SU-DHL-6 (cell line): Measurements from ENCODE around the gene B3GNT3.

Experiments used
- H2AFZ ChIP-seq: fragments of 200-600 bp; sonication (generic); 2 replicates; pipeline ENCODE4 v1.6.1; 2014; ENCODE audit warnings: low read depth, mild to moderate bottlenecking, moderate library complexity, mixed read lengths, antibody characterized with exemption, low read length; ENCODE audit not compliant: severe bottlenecking
- H3F3A ChIP-seq: fragments of 200-600 bp; shearing (Covaris generic); 2 replicates; pipeline ENCODE4 v1.6.0; 2016; ENCODE audit warnings: antibody characterized with exemption, mild to moderate bottlenecking; ENCODE audit not compliant: insufficient read depth
- H3K27ac ChIP-seq: fragments of 200-600 bp; sonication (generic); 2 replicates; pipeline ENCODE4 v1.5.1; 2016; ENCODE audit warnings: low read depth, mild to moderate bottlenecking, low read length, moderate library complexity, mixed read lengths
- H3K27me3 ChIP-seq: fragments of 200-600 bp; sonication (generic), shearing (Covaris generic); 2 replicates; pipeline ENCODE4 v1.6.0; 2014; ENCODE audit warnings: mild to moderate bottlenecking, low read length
- H3K36me3 ChIP-seq: fragments of 200-600 bp; sonication (generic); 2 replicates; pipeline ENCODE4 v1.6.1; 2014; ENCODE audit warnings: mild to moderate bottlenecking, low read length, mixed read lengths
- H3K4me2 ChIP-seq: fragments of 300-600, 200-600 bp; shearing (Covaris generic), sonication (generic); 2 replicates; pipeline ENCODE4 v1.6.0; 2014; ENCODE audit warnings: low read length, low read depth, mild to moderate bottlenecking; ENCODE audit not compliant: poor library complexity, severe bottlenecking
- H3K4me3 ChIP-seq: fragments of 200-600 bp; sonication (generic); 2 replicates; pipeline ENCODE4 v1.5.1; 2014; ENCODE audit warnings: antibody characterized with exemption, low read length, mild to moderate bottlenecking, mixed read lengths; ENCODE audit not compliant: insufficient read depth, poor library complexity, severe bottlenecking
- H3K79me2 ChIP-seq: fragments of 200-600 bp; sonication (generic); 2 replicates; pipeline ENCODE4 v1.6.1; 2014; ENCODE audit warnings: mild to moderate bottlenecking, low read length, moderate library complexity; ENCODE audit not compliant: insufficient read depth
- H3K9ac ChIP-seq: fragments of 200-600 bp; sonication (generic); 2 replicates; pipeline ENCODE4 v1.7.0; 2014; ENCODE audit warnings: mild to moderate bottlenecking, low read length
- H3K9me2 ChIP-seq: fragments of 200-600 bp; sonication (generic); replicated peaks from 2 replicates; pipeline ENCODE4 v1.6.1; 2014; ENCODE audit warnings: low read length; ENCODE audit not compliant: insufficient read depth
- H3K9me3 ChIP-seq: fragments of 200-600 bp; sonication (generic); 2 replicates; pipeline ENCODE4 v1.6.1; 2014; ENCODE audit warnings: low read length, mixed read lengths; ENCODE audit not compliant: insufficient read depth
- H4K20me1 ChIP-seq: fragments of 200-600 bp; sonication (generic); 2 replicates; pipeline ENCODE4 v1.6.1; 2014; ENCODE audit warnings: low read depth, mild to moderate bottlenecking, antibody characterized with exemption, low read length, moderate library complexity, mixed read lengths
- CTCF ChIP-seq: fragments of 200-600 bp; sonication (generic); IDR thresholded peaks from one replicate; pipeline ENCODE4 v1.5.1; 2017; ENCODE audit warnings: antibody characterized with exemption, mild to moderate bottlenecking, low read length, moderate library complexity; ENCODE audit not compliant: insufficient read depth, poor library complexity, severe bottlenecking
- EZH2phosphoT487 ChIP-seq: fragments of 200-600 bp; sonication (generic), shearing (Covaris generic); conservative IDR thresholded peaks from 2 replicates; pipeline ENCODE4 v1.6.1; 2018; ENCODE audit warnings: mild to moderate bottlenecking, antibody characterized with exemption, low read length, moderate library complexity, mixed read lengths

Gene B3GNT3

GRCh38 chr19:17752865-17753639 is 41.9 kb upstream of the B3GNT3 start:
- Histone ChIP-seq H3K36me3 (no peaks in the 10 kb centered on the region), H3K27me3 (no peaks in the 10 kb centered on the region), H3K9me3 (no peaks in the 10 kb centered on the region), H4K20me1 (no peaks in the 10 kb centered on the region), H3F3A (peaks cover 48% of the 10 kb centered on the region), H2AFZ (no peak overlapping the region), H3K27ac (peak overlapping the region; percentile 88), H3K9ac (no peak overlapping the region), H3K79me2 (peaks cover 47% of the 10 kb centered on the region), H3K4me3 (no peak overlapping the region), H3K9me2 (no peaks in the 10 kb centered on the region), H3K4me2 (peak overlapping the region; percentile 73)
- no peak for TF ChIP-seq EZH2phosphoT487
- no peak for TF ChIP-seq CTCF

DNA sequence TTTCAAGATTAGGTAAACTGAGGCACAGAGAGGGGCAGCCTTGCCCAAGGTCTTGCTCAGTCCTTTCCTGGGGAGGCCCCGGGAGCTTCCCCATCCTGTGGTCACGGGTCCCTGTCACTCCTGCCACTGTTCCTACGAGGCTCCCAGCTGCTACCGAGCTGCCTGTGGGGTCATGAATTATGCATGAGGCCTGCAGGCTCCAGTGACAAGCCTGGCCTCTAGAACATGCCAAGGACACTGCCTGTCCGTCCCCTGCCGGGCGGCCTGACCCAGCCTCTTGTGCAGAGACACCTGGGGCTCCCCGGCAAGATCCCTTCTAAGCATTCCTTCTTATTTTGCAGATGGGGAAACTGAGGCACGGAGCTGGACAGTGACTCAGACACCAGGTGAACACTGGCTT is 41.0 kb upstream of the B3GNT3 start:
- Histone ChIP-seq H3F3A (peaks cover 44% of the 10 kb centered on the region), H3K4me2 (peak overlapping the region; percentile 27), H4K20me1 (no peaks in the 10 kb centered on the region)

DNA sequence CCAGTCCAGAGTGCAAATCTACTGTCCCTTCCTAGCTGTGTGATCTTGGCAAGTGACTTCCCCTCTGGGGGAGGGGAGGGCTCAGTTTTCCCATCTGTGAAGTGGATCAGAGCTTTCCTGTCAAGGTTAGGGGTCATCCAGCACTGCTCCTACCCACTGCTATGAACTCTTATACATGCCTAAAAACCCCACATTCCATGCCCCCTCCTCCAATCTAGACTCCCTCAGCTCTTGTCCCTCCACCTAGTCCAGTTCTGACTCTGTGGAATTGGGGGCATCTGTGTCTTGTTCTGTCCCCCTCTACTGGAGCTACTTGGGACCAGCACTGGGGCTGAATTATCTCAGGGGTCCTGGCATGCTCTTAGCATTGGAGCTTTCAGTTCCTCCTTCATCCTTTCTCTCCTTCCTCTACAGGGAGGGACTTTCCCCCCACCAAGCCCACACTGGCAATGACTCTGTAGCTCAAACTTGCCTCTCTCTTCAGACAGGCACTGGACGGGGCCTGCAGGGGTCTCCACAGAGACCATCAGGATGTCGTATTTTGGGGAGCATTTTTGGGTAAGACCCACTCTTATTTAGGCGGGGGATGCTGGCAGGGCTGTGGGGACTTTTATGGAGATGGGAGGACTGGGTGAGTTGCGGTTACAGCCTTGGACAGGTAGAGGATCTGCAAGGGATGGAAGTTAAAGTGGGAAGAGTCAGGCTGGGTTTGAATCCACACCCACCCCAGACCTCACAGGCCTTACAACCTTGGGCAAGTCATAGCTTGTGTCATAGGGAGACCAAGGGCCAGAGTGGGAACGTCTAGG is 40.1 kb upstream of the B3GNT3 start:
- Histone ChIP-seq H3K4me2 (peak overlapping the region; percentile 27), H4K20me1 (no peaks in the 10 kb centered on the region), H3K9ac (peak overlapping the region; percentile 9; the same call in 1 of the 2 replicates), H3F3A (peaks cover 36% of the 10 kb centered on the region), H3K27ac (peak overlapping the region; percentile 68), H2AFZ (no peak overlapping the region), H3K36me3 (no peaks in the 10 kb centered on the region), H3K79me2 (peaks cover 29% of the 10 kb centered on the region), H3K27me3 (no peaks in the 10 kb centered on the region), H3K9me2 (no peaks in the 10 kb centered on the region), H3K4me3 (no peak overlapping the region), H3K9me3 (no peaks in the 10 kb centered on the region)
- no peak for TF ChIP-seq EZH2phosphoT487
- peak; percentile 68 for TF ChIP-seq CTCF

More for the DNA sequence above, 41.0 kb upstream of the B3GNT3 start:
- peaks cover 38% of the 10 kb centered on the region for H3K79me2 ChIP-seq
- no peak overlapping the region for H2AFZ ChIP-seq
- H3K27me3 ChIP-seq, result no peaks in the 10 kb centered on the region
- no peak for TF ChIP-seq EZH2phosphoT487
- TF ChIP-seq CTCF, result no peak
- H3K36me3 ChIP-seq, result no peaks in the 10 kb centered on the region
- no peaks in the 10 kb centered on the region for H3K9me3 ChIP-seq
- H3K4me3 ChIP-seq, result no peak overlapping the region
- H3K9ac ChIP-seq, result no peak overlapping the region
- peak overlapping the region; percentile 68 for H3K27ac ChIP-seq
- no peaks in the 10 kb centered on the region for H3K9me2 ChIP-seq
